GM18526 (cell line): ENCODE results near the gene SLC12A3.

Experiments used
- POLR2A ChIP-seq: IDR thresholded peaks from 3 replicates; pipeline ENCODE4 v1.6.1; 2011; ENCODE audit not compliant: insufficient read length; ENCODE audit errors: extremely low read depth

Gene SLC12A3

DNA sequence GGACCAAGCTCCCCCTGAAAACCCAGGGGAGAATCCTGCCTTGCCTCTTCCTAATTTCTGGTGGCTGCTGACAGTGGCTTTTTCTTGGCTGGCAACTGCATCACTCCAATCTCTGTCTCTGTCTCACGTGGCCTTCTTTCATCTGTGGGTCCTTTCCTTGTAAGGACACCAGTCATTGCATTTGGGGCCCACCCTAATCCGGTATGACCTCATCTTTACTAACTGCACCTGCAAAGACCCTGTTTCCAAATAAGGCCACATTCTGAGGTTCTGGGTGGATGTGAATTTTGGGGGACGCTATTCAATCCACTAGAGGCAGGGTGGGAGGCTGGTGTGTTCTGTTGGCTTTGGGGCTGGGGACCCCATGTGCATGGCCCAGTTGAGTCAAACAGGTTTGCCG lies 11.0 kb downstream of the SLC12A3 start:
- TF ChIP-seq POLR2A = no peak

DNA sequence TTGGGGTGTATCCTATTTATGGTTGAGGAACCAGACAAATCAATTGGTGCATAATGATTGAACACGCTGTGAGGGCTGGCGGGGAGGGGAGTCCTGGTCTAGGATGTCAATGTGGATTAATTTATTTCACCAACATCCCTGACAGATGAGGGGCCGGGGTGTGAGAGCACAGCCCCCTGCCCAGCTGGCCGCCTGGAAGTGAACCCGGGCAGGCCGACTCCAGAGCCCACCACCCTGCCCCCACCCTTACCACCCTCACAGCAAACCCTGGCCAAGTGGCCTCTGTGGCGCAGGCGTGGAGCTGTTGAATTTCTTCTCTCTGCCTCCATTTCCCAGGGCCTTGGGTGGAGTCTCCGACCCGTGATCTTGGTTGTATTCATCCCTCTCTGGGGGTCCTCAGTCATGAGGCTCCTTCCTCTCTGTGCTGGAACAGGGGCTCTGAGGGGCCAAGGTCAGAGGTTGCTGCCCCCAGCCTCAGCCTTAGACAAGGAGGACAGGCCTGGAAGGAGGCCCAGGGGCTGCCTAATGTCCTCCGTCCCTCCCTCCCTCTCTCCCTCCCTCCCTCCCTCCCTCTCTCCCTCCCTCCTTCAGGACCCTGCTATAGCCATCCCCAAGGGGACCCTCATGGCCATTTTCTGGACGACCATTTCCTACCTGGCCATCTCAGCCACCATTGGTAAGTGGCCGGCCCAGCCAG lies 12.6 kb downstream of the SLC12A3 start:
- no peak for TF ChIP-seq POLR2A

DNA sequence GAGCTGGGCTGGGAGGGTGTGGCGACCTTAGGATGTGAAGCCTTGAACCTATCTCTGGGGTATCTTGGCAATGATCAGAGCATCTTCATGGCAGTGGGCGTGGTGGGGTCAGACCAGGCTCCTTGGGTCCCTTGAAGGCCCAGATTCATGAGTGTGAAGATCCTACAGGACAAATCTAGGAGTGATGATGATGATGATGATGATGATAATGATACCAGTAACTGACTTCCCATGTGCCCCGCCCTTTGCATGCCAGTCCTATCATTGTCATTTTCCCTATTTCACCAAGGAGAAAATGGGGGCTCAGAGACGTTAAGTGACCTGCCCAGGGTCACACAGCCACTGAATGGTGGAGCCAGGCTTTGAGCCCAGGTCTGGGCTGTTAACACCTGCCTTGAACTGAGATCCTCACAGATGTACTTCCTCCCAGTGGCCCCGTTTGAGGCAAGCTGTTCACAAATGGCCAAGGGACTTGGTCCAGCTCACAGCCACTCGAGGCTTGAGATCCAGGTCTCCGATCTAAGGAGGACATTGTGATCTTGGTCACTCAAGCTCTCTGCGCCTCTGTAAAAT lies 13.4 kb downstream of the SLC12A3 start:
- no peak for TF ChIP-seq POLR2A

DNA sequence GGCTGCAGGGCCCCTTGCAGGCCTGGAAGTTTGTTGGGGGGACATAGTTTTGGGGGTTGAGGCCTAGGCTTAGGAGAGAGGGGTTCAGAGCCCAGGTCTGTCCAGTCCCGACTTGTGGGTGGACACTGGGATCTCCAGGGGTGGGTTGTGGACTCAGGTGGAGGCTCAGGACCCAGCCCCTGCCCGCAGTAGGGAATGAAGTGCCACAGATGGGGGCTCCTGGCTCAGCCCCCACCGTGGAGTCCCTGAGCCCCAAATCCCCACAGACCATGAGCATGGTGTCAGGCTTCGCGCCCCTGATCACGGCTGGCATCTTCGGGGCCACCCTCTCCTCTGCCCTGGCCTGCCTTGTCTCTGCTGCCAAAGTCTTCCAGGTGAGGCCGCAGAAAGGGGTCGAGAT lies 14.3 kb downstream of the SLC12A3 start:
- TF ChIP-seq POLR2A = no peak

DNA sequence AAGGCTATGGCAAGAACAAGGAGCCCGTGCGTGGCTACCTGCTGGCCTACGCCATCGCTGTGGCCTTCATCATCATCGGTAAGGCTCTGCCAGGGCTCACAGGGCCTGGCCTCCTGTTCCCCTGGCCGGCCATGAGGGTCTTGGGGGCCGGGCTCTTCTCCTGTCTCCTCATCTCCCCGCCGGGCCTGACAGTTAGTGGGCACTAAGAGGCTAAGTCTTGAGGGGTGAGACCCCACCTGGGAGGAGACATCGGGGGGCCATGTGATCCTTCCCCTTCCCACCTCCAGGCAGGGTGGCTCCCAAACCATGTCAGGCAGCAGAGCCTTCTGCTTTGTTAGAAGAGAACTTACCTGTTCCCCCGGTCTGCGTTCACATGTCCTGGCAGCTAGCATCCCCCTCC lies 15.2 kb downstream of the SLC12A3 start:
- no peak for TF ChIP-seq POLR2A

DNA sequence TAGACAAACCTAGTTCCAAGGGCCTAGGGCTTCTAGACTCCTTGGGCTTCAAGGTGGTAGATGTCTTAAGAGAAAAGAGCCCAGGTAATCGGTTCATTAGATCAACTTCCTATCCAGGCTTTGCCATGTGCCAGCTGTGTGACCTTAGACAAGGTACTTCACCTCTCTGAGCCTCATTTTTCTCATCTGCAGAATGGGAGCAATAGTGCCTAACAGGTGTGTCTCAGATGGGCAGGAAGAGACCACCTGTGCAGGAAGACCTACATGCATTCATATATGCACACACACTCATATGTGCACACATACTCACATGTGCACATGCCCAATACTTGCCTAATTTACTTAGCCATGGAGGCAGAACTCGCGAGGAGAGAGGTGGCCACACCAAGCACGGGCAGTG lies 15.7 kb downstream of the SLC12A3 start:
- TF ChIP-seq POLR2A = no peak

DNA sequence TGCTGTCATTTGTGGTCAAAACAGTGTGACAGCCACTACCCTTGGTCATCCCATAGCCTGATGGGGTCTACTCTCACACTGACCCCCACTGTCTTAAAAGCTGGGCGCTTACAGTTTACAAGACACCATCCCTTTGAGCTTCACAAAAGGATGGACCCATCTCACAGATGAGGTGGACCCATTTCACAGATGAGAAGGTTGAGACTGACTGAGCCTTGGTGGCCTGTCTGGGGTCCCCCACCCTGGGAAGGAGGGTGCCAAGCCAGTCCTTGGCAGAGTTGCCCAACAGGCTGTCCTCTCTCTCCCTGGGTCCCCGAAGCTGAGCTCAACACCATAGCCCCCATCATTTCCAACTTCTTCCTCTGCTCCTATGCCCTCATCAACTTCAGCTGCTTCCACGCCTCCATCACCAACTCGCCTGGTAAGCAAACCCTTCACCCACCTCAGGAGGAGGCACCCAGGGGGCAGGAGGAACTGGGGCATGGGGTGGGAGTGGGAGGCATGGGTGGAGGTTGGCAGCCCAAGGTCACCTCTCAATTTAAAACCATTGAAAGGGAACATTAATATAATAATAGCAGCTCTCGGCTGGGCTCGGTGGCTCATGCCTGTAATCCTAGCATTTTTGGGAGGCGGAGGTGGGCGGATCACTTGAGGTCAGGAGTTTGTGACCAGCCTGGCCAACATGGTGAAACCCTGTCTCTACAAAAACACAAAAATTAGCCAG lies 17.2 kb downstream of the SLC12A3 start:
- no peak for TF ChIP-seq POLR2A

DNA sequence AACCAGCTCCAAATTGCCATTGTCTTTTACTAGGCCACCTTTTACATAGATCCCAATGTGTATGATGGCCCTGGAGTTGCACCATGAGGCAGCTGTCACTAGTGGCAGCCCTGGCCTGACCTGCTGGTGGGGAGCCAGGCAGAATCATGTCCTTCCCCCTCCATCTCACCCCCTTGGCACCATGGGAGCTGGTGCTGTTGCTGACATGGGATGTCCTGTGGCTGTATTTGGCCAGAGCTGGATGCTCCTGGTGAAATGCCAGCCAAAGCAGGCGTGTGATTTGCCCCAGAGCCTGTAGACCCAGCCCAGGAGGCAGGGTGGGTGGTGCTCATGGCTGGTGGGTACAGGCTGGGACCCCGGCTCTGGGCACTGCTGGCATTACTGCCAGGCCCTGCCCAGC lies 18.6 kb downstream of the SLC12A3 start:
- no peak for TF ChIP-seq POLR2A

DNA sequence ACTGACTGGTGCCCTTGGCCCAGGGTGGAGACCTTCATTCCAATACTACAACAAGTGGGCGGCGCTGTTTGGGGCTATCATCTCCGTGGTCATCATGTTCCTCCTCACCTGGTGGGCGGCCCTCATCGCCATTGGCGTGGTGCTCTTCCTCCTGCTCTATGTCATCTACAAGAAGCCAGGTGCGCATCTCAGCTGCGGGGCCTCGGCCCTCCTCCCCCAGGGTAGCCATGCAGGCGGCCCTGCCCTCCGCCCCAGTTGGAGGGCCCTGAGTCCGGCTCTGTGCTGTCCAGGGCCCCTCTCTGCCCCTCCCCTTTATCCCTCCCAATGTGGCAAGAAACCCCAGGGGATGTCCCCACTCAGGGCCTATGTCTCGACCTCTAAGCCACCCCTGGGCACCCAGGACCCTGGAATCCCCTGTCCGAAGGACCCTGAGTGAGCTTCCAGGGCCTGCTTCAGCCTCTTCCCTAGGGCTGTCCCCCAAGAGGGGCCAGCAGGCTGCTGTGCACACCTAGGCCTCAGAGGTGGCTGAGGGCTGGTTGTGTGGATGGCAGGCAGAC lies 19.1 kb downstream of the SLC12A3 start:
- TF ChIP-seq POLR2A = no peak

DNA sequence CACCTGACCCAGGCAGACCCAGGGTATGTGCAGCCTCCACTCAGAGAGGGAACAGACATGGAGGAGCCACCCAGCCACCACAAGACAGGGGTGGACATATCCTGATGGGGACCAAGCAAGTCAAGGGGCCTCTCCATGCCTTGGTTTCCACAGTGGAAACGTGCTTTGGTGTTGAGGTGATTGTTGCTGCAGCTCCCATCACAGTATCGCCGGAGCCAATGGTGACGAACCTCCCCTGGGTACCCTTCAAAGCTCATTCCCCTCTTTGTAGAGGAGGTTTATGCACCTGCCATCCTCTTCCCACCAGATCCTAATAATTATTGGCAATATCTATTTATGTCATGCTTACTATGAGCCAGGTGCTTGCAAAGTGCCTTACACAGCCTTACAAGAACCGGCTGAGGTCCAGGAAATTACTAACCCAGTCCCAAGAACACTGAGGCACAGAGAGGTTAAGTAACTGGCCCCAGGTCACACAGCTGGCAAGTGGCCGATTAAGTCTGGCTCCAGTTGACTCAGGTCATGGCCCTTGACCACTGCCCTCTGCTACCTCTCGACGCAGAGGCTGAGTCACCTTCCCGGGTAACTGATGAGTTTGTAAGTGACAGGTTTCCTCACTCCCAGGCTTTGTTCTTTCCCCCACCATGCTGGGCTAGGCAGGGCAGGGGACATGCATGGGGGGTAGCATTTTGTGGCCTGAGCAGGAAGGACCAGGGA lies 20.6 kb downstream of the SLC12A3 start:
- no peak for TF ChIP-seq POLR2A

DNA sequence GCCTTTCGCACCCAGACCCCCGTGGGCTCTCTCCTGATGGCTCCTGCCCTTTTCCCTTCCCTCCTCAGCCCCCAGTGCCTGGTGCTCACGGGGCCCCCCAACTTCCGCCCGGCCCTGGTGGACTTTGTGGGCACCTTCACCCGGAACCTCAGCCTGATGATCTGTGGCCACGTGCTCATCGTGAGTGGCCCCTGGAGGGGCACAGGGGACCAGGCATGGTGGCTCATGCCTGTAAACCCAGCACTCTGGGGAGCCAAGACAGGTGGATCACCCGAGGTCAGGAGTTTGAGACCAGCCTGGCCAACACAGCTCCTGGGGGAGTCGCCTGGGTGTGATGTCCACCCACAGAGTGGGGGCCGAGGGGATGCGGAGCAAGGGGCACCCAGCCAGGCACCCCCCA lies 21.3 kb downstream of the SLC12A3 start:
- no peak for TF ChIP-seq POLR2A

DNA sequence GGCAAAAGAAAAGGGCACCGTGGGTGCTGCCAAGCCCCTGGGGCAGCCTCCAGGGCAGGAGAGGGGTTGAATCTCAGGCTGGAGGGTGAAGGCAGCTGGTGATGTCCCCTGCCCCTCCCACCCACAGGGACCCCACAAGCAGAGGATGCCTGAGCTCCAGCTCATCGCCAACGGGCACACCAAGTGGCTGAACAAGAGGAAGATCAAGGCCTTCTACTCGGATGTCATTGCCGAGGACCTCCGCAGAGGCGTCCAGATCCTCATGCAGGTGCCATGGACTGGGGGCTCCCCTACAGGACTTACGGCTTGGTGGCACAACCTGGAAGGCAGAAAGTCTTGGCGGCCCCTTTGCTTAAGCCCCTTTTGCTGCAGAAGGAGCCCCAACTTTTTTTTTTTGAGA lies 21.8 kb downstream of the SLC12A3 start:
- TF ChIP-seq POLR2A = no peak

DNA sequence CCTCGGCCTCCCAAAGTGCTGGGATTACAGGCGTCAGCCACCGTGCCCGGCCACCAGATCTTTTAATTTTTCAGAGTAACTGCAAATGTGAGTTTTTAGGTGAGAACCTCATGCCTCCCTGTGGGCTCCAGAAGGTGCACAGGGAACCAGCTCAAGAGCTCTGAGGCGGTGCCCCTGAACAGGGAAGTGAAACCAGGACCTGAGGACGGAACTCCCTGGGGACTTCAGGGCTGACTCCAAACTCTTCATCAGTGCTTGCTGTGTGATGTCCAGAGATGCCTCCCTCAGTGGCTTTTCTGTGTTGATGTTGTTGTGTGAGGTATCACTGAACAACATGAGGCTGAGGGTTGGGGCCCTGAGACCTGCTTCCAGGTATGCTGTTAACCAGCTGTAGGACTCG lies 23.8 kb downstream of the SLC12A3 start:
- TF ChIP-seq POLR2A = no peak

DNA sequence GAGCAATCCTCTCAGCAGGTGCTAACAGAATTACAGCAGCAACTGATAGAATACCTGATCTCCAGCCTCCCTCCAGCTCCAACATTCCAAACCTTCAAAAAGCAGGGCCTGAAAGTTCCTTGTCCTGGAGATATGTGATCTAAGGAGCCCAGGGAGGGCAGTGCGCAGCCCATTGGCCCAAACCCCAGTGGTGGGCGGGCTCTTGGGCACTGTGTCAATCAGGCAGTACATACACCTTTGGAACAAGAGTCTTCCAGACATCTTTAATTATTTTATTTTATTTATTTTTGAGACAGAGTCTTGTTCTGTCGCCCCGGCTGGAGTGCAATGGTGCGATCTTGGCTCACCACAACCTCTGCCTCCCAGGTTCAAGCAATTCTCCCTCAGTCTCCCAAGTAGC lies 24.2 kb downstream of the SLC12A3 start:
- no peak for TF ChIP-seq POLR2A

DNA sequence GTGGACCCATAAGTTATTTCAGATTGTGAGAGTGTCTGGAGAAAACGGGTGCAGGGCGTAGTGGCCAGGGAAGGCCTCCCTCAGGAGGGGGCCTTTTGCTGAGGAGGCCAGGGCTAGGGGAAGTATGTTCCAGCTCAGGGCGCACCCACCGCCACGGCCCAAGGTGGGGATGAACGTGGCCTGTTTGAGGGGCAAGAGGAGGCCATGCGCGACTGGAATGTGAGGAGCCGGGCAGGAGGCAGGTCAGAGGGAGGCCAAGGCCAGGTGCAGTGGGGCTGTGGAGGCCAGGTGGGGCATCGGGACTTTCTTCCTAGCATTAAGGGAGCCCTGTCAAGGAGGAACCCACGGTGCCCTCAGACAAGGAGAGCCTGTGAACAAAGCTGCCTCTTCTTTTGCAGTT lies 26.7 kb downstream of the SLC12A3 start:
- TF ChIP-seq POLR2A = no peak

DNA sequence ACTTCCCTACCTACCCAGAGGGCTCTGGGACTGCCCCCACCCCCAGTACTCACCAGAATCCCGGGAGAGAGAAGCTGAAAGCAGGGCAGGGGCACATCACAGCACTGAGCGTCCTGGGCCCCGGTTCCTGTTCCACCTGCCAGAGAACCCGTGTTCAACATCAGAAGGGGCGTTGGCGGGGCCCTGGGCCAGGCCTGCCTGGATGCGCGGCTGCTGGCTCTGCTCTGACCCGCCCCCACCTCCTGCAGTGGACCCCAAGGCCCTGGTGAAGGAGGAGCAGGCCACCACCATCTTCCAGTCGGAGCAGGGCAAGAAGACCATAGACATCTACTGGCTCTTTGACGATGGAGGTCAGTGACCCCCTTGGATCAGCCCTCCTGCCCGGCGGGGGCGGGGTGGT lies 27.7 kb downstream of the SLC12A3 start:
- no peak for TF ChIP-seq POLR2A
